Measurements from ENCODE around the gene CSNK1A1L. TPM values are rescaled to one million over a fixed set of nuclear protein-coding genes. Genes with fewer than 3 reads are reported as not detected.
A peak's percentile ranks its signal among the peaks of the same experiment; 100 is the strongest.

Gene CSNK1A1L
- total and polyA plus RNA-seq, 9 donors, result not detected

DNA sequence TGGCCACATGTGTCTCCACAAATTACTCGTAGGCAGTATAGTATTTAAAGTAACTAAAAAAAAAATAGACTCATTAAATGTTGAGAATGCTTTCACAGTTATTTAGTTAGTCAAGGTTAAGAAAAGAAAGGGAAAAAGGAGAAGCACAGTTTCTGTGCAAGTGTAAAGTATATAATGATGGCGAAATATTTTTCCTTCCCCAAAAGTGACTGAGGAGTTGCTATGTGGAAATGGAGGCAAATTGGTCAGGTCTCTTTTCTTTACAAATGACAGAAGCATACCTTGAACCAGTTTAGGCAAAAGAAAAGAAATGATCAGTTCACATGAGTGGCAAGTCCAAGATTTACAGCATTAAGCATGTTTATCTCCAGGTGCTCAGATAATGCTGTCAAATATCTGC is 18.0 kb downstream of the CSNK1A1L start:
- no peak for DNase-seq
- 70 to 71% (median 71%) methylated on average over 2 of the region's 2 CpGs for WGBS, 3 donors
- no peak overlapping the region for H3K27ac ChIP-seq
- H3K27me3 ChIP-seq, result no peaks in the 10 kb centered on the region
- H3K4me1 ChIP-seq (ENCODE audit: insufficient read depth), result no peaks in the 10 kb centered on the region
- intact Hi-C loops (cut with DNase I), result no loop called here
- TF ChIP-seq POLR2A (IDR thresholded peaks at IDR 0.05) (no peak), EP300 (IDR thresholded peaks at IDR 0.05) (no peak)
- TF ChIP-seq, protein P1, sequence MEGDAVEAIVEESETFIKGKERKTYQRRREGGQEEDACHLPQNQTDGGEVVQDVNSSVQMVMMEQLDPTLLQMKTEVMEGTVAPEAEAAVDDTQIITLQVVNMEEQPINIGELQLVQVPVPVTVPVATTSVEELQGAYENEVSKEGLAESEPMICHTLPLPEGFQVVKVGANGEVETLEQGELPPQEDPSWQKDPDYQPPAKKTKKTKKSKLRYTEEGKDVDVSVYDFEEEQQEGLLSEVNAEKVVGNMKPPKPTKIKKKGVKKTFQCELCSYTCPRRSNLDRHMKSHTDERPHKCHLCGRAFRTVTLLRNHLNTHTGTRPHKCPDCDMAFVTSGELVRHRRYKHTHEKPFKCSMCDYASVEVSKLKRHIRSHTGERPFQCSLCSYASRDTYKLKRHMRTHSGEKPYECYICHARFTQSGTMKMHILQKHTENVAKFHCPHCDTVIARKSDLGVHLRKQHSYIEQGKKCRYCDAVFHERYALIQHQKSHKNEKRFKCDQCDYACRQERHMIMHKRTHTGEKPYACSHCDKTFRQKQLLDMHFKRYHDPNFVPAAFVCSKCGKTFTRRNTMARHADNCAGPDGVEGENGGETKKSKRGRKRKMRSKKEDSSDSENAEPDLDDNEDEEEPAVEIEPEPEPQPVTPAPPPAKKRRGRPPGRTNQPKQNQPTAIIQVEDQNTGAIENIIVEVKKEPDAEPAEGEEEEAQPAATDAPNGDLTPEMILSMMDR (IDR thresholded peaks at IDR 0.05), result no peak
- H3K9me3 ChIP-seq, result no peaks in the 10 kb centered on the region
- H3K4me3 ChIP-seq, result no peak overlapping the region
- no peaks in the 10 kb centered on the region for H3K36me3 ChIP-seq

DNA sequence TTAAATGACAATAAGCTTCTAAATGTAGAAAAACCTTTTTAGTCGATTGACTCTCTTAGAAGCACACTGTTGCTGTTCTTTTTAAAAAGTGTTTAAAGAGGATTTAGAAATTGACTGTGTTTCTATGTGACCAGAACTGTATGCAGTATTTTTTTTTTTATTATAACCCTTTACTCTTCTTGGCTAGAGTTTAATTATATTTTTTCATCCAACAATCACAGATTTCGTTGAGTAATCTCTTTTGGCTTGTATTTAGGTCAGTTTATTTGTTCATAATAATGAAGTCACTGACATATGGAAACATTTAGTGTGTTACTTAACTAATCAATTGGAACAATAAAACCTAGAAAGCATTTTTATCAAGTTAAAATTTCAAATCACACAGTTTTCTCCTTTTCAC is 19.9 kb downstream of the CSNK1A1L start:
- Histone ChIP-seq H3K4me1 (ENCODE audit: insufficient read depth) (no peaks in the 10 kb centered on the region), H3K4me3 (no peak overlapping the region), H3K36me3 (no peaks in the 10 kb centered on the region), H3K27ac (no peak overlapping the region), H3K9me3 (no peaks in the 10 kb centered on the region), H3K27me3 (no peaks in the 10 kb centered on the region)
- intact Hi-C loops (cut with DNase I), result no loop called here
- 28 to 36% (median 31%) methylated on average over 2 of the region's 2 CpGs for WGBS, 3 donors
- no peak for TF ChIP-seq EP300 (IDR thresholded peaks at IDR 0.05)
- no peak for TF ChIP-seq POLR2A (IDR thresholded peaks at IDR 0.05)
- TF ChIP-seq, protein P1 (IDR thresholded peaks at IDR 0.05), result no peak
- no peak for DNase-seq

DNA sequence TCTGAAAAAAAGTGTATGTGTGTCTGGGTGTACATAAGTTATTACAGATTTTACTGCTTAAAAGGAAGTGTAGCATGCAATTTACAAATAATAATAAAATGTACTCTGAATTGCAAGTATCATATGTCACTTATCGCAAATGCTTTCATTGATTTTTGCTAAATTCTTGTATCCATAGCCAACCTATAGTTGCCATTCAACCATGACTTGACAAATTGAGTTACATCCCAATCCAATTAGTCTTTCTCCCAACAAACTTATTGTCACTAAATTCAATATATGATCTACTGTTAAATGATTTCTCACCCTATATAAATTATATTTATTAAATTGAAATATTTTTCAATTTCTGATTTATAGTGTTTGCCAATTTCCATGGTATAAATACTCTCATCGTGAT is 28.6 kb downstream of the CSNK1A1L start:
- no peak for DNase-seq
- Histone ChIP-seq H3K4me3 (no peak overlapping the region), H3K27me3 (no peaks in the 10 kb centered on the region), H3K4me1 (ENCODE audit: insufficient read depth) (no peaks in the 10 kb centered on the region), H3K9me3 (no peaks in the 10 kb centered on the region), H3K36me3 (no peaks in the 10 kb centered on the region), H3K27ac (no peak overlapping the region)
- intact Hi-C loops (cut with DNase I), result no loop called here
- TF ChIP-seq, protein P1 (IDR thresholded peaks at IDR 0.05), result no peak
- no peak for TF ChIP-seq POLR2A (IDR thresholded peaks at IDR 0.05)
- no peak for TF ChIP-seq EP300 (IDR thresholded peaks at IDR 0.05)
- WGBS, 3 donors, result 94 to 98% (median 97%) methylated on average over 2 of the region's 2 CpGs

DNA sequence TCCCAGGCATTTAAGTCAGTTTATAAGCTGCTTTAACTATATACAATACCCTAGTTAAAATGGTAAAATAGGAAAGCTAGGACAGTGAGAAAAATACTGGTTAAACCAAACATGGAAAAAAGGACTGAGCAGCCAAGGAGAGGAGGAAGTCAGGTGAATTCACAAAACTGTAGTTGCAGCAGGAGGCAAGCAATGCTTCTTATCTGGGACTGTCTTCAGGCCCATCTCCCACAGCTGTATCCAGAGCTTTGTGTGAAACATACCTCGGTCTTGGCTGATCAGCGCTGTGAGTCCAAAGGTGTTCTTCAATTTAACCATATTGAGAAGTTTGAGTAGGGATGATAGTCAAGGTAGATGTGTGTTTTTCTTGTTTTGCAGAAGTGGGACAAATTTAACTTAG is 30.3 kb downstream of the CSNK1A1L start:
- TF ChIP-seq, protein P1 (IDR thresholded peaks at IDR 0.05), result no peak
- TF ChIP-seq POLR2A (IDR thresholded peaks at IDR 0.05) (no peak), EP300 (IDR thresholded peaks at IDR 0.05) (no peak)
- WGBS, 3 donors, result 83 to 89% (median 83%) methylated on average over 2 of the region's 2 CpGs
- H3K27ac ChIP-seq, result no peak overlapping the region
- H3K27me3 ChIP-seq, result no peaks in the 10 kb centered on the region
- intact Hi-C loops (cut with DNase I), result no loop called here
- no peak for DNase-seq
- no peaks in the 10 kb centered on the region for H3K9me3 ChIP-seq
- no peaks in the 10 kb centered on the region for H3K4me1 ChIP-seq (ENCODE audit: insufficient read depth)
- H3K4me3 ChIP-seq, result no peak overlapping the region
- H3K36me3 ChIP-seq, result no peaks in the 10 kb centered on the region

DNA sequence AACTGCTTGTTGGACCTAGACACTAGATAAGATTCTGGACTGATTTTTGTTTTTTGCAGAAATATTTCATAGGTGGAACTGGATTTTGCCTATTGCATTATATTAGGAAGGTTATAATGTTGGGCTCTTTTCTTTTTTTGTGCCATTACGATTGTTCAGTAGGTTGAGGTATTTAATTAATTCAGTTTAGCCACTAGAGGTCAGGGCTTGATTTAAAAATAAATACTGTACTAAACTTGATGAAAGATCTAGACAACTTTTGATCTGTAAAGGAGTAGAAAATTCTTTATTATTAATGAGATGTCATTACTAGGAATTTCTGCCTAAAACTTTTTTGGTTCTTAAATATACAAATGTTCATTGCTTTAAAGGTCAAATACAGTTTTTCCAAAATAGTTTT is 30.8 kb downstream of the CSNK1A1L start:
- no peaks in the 10 kb centered on the region for H3K27me3 ChIP-seq
- H3K27ac ChIP-seq, result no peak overlapping the region
- no peaks in the 10 kb centered on the region for H3K36me3 ChIP-seq
- H3K4me1 ChIP-seq (ENCODE audit: insufficient read depth), result no peaks in the 10 kb centered on the region
- H3K4me3 ChIP-seq, result no peak overlapping the region
- intact Hi-C loops (cut with DNase I), result no loop called here
- TF ChIP-seq, protein P1 (IDR thresholded peaks at IDR 0.05), result peak in 1 of 3 donors; percentile 12
- no peak for TF ChIP-seq EP300 (IDR thresholded peaks at IDR 0.05)
- TF ChIP-seq POLR2A (IDR thresholded peaks at IDR 0.05), result no peak
- DNase-seq, result no peak
- H3K9me3 ChIP-seq, result no peaks in the 10 kb centered on the region
- WGBS, 3 donors, result 0 to 15% (median 6%) methylated on average over 1 of the region's 1 CpG

All from ovary (tissue), 9 donors.